Measurements from ENCODE around the gene TSPAN2. TPM values are rescaled to one million over a fixed set of nuclear protein-coding genes. Genes with fewer than 3 reads are reported as not detected.

The TSPAN2 gene
- 4.6 TPM for total RNA-seq

- DNase-seq: no peak
Observed at GRCh38 chr1:115089420-115090185, at the start of gene TSPAN2. TSPAN2 (minus strand) TSS chr1:115089503; CDS start chr1:115089432, 71 bp downstream.

- DNase-seq: peak; percentile 82
Observed at GRCh38 chr1:115138973-115139372, 49.7 kb upstream of the TSPAN2 start.

- peak; percentile 19 for DNase-seq
Observed at GRCh38 chr1:115138271-115138670, 49.0 kb upstream of the TSPAN2 start.

GRCh38 chr1:115137191-115137590 is 47.9 kb upstream of the TSPAN2 start:
- no peak for DNase-seq

GRCh38 chr1:115136706-115137105 is 47.4 kb upstream of the TSPAN2 start:
- DNase-seq: no peak

- no peak for DNase-seq
Observed at GRCh38 chr1:115136106-115136505, 46.8 kb upstream of the TSPAN2 start.

- peak; percentile 54 for DNase-seq
Observed at GRCh38 chr1:115135681-115136080, 46.4 kb upstream of the TSPAN2 start.

GRCh38 chr1:115134850-115135480 is 45.7 kb upstream of the TSPAN2 start:
- DNase-seq: peak; percentile 32

- no peak for DNase-seq
Observed at GRCh38 chr1:115134231-115134630, 44.9 kb upstream of the TSPAN2 start.

GRCh38 chr1:115133440-115133839 is 44.1 kb upstream of the TSPAN2 start:
- no peak for DNase-seq

GRCh38 chr1:115130786-115131185 is 41.5 kb upstream of the TSPAN2 start:
- DNase-seq: no peak

GRCh38 chr1:115129071-115129640 is 39.9 kb upstream of the TSPAN2 start:
- DNase-seq: no peak

- no peak for DNase-seq
Observed at GRCh38 chr1:115127539-115127938, 38.2 kb upstream of the TSPAN2 start.

GRCh38 chr1:115126516-115126915 is 37.2 kb upstream of the TSPAN2 start:
- no peak for DNase-seq

GRCh38 chr1:115123116-115123515 is 33.8 kb upstream of the TSPAN2 start:
- no peak for DNase-seq

GRCh38 chr1:115121793-115122192 is 32.5 kb upstream of the TSPAN2 start:
- DNase-seq: no peak

GRCh38 chr1:115120296-115120695 is 31.0 kb upstream of the TSPAN2 start:
- DNase-seq: no peak

GRCh38 chr1:115118611-115119010 is 29.3 kb upstream of the TSPAN2 start:
- DNase-seq: peak; percentile 38

- DNase-seq: no peak
Observed at GRCh38 chr1:115118086-115118485, 28.8 kb upstream of the TSPAN2 start.

- no peak for DNase-seq
Observed at GRCh38 chr1:115117298-115117697, 28.0 kb upstream of the TSPAN2 start.

GRCh38 chr1:115116512-115116911 is 27.2 kb upstream of the TSPAN2 start:
- no peak for DNase-seq

GRCh38 chr1:115115521-115116161 is 26.3 kb upstream of the TSPAN2 start:
- DNase-seq: no peak

- DNase-seq: no peak
Observed at GRCh38 chr1:115114308-115114707, 25.0 kb upstream of the TSPAN2 start.
